Measurements from ENCODE around the gene CPNE5. TPM values are rescaled to one million over a fixed set of nuclear protein-coding genes. Genes with fewer than 3 reads are reported as not detected.

The CPNE5 gene
- polyA plus RNA-seq, 1 donor (not counting 4 experiments of a cell fraction or from before 2014, with no cell fraction given), result 0.05 TPM

GRCh38 chr6:36836111-36837021, 2.9 kb downstream of the CPNE5 start:
- Histone ChIP-seq H3K9me1 (ENCODE audit: control insufficient read depth, extremely low read depth, insufficient read depth, low read length) (no peaks in the 10 kb centered on the region), H3K36me3 (ENCODE audit: control insufficient read depth in 2 of 2, extremely low read depth in 1 of 2, insufficient read depth in 2 of 2, low read length in 2 of 2) (no peaks in the 10 kb centered on the region), H2AFZ (ENCODE audit: control insufficient read depth, low read length) (no peak overlapping the region), H3K9ac (ENCODE audit: control insufficient read depth, extremely low read depth, insufficient read depth, low read length) (no peak overlapping the region), H3K79me2 (ENCODE audit: control insufficient read depth, insufficient read depth, low read length) (no peaks in the 10 kb centered on the region), H3K27me3 (ENCODE audit: control insufficient read depth, extremely low read depth, insufficient read depth, low read length) (peaks cover 44% of the 10 kb centered on the region), H3K27ac (ENCODE audit: control insufficient read depth, insufficient read depth, low read length) (no peak overlapping the region), H3K4me3 (ENCODE audit: control insufficient read depth in 2 of 3, extremely low read depth in 1 of 3, insufficient read depth in 2 of 3, low read depth in 1 of 3, low read length in 3 of 3) (no peak overlapping the region), H3K4me1 (ENCODE audit: control insufficient read depth, extremely low read depth, insufficient read depth, low read length) (peaks cover 4% of the 10 kb centered on the region), H3K9me3 (ENCODE audit: control insufficient read depth, low read depth, low read length) (no peaks in the 10 kb centered on the region), H4K20me1 (ENCODE audit: control insufficient read depth, extremely low read depth, insufficient read depth, low read length) (no peaks in the 10 kb centered on the region), H3K4me2 (ENCODE audit: control insufficient read depth, extremely low read depth, insufficient read depth, low read depth, low read length) (no peak overlapping the region)
- no peak for DNase-seq (ENCODE audit: low read depth, low spot score)
- no peak for FAIRE-seq
- no peak for TF ChIP-seq EZH2 (IDR thresholded peaks at IDR 0.05; ENCODE audit: low read length)
- TF ChIP-seq, protein P1, sequence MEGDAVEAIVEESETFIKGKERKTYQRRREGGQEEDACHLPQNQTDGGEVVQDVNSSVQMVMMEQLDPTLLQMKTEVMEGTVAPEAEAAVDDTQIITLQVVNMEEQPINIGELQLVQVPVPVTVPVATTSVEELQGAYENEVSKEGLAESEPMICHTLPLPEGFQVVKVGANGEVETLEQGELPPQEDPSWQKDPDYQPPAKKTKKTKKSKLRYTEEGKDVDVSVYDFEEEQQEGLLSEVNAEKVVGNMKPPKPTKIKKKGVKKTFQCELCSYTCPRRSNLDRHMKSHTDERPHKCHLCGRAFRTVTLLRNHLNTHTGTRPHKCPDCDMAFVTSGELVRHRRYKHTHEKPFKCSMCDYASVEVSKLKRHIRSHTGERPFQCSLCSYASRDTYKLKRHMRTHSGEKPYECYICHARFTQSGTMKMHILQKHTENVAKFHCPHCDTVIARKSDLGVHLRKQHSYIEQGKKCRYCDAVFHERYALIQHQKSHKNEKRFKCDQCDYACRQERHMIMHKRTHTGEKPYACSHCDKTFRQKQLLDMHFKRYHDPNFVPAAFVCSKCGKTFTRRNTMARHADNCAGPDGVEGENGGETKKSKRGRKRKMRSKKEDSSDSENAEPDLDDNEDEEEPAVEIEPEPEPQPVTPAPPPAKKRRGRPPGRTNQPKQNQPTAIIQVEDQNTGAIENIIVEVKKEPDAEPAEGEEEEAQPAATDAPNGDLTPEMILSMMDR (optimal IDR thresholded peaks at IDR 0.05 in 1 of 3, IDR thresholded peaks at IDR 0.05 in 1 of 3, conservative IDR thresholded peaks at IDR 0.05 in 1 of 3; ENCODE audit: extremely low read depth in 1 of 3, insufficient read depth in 2 of 3, low read length in 3 of 3), result peak in 1 of 3 experiments; percentile 9
- dilution Hi-C loops (cut with MboI; ENCODE audit: extremely low pct_ligation_motif_present, low sequenced_read_pairs), result no loop called here

- no peak for FAIRE-seq
These were observed 4.5 kb downstream of the CPNE5 start for GRCh38 chr6:36834576-36835341.

More at GRCh38 chr6:36834576-36835341, 4.5 kb downstream of the CPNE5 start:
- Histone ChIP-seq H3K4me3 (ENCODE audit: control insufficient read depth in 2 of 3, extremely low read depth in 1 of 3, insufficient read depth in 2 of 3, low read depth in 1 of 3, low read length in 3 of 3) (no peak overlapping the region), H3K79me2 (ENCODE audit: control insufficient read depth, insufficient read depth, low read length) (no peaks in the 10 kb centered on the region), H2AFZ (ENCODE audit: control insufficient read depth, low read length) (no peak overlapping the region), H4K20me1 (ENCODE audit: control insufficient read depth, extremely low read depth, insufficient read depth, low read length) (no peaks in the 10 kb centered on the region), H3K36me3 (ENCODE audit: control insufficient read depth in 2 of 2, extremely low read depth in 1 of 2, insufficient read depth in 2 of 2, low read length in 2 of 2) (no peaks in the 10 kb centered on the region), H3K9me1 (ENCODE audit: control insufficient read depth, extremely low read depth, insufficient read depth, low read length) (no peaks in the 10 kb centered on the region), H3K9me3 (ENCODE audit: control insufficient read depth, low read depth, low read length) (no peaks in the 10 kb centered on the region), H3K27ac (ENCODE audit: control insufficient read depth, insufficient read depth, low read length) (no peak overlapping the region), H3K4me2 (ENCODE audit: control insufficient read depth, extremely low read depth, insufficient read depth, low read depth, low read length) (no peak overlapping the region), H3K9ac (ENCODE audit: control insufficient read depth, extremely low read depth, insufficient read depth, low read length) (no peak overlapping the region), H3K4me1 (ENCODE audit: control insufficient read depth, extremely low read depth, insufficient read depth, low read length) (peaks cover 8% of the 10 kb centered on the region), H3K27me3 (ENCODE audit: control insufficient read depth, extremely low read depth, insufficient read depth, low read length) (peaks cover 33% of the 10 kb centered on the region)
- TF ChIP-seq, protein P1 (optimal IDR thresholded peaks at IDR 0.05 in 1 of 3, IDR thresholded peaks at IDR 0.05 in 1 of 3, conservative IDR thresholded peaks at IDR 0.05 in 1 of 3; ENCODE audit: extremely low read depth in 1 of 3, insufficient read depth in 2 of 3, low read length in 3 of 3), result no peak
- TF ChIP-seq EZH2 (IDR thresholded peaks at IDR 0.05; ENCODE audit: low read length), result no peak
- no peak for DNase-seq (ENCODE audit: low read depth, low spot score)
- dilution Hi-C loops (cut with MboI; ENCODE audit: extremely low pct_ligation_motif_present, low sequenced_read_pairs), result no loop called here

Data from keratinocyte (primary cell).